NAMALWA (cell line): Measurements from ENCODE around the gene ARHGAP28.
"Not testable (repeated sequence)": the region's sequence is repeated elsewhere in the genome, so short reads cannot be mapped to it uniquely, and the experiment has no call there.

ENCODE experiments used
- DNase-seq: peaks from one replicate; pipeline ENCODE4 v3.0.0-alpha.2; 2015; ENCODE audit warnings: low spot score

Gene ARHGAP28

GRCh38 chr18:6776188-6776587, 46.7 kb downstream of the ARHGAP28 start:
- no peak for DNase-seq

GRCh38 chr18:6777509-6777908, 48.0 kb downstream of the ARHGAP28 start:
- no peak for DNase-seq

- DNase-seq, result no peak
Observed at GRCh38 chr18:6778459-6779247, 49.1 kb downstream of the ARHGAP28 start.

GRCh38 chr18:6781142-6781714, 51.7 kb downstream of the ARHGAP28 start:
- DNase-seq, result no peak

DNA sequence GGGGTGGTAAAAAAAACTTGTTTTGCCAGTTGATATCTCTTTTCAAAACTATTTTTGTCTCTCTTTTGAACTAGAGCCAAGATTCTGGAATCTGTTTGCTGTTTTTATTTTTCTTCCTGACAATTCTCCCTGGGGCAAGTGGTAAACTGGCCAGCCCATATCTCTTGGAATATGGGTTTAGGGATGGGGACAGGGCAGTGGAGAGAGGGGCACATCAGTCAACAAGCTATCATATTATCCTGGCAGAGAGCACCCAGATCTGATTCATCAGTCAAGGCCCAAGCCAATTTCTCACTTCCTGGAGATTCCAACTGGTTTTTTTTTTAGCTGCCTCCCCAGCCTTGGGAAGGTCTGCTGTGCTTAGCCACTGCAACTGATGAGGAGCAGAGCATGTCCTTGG, 52.3 kb downstream of the ARHGAP28 start:
- no peak for DNase-seq

DNA sequence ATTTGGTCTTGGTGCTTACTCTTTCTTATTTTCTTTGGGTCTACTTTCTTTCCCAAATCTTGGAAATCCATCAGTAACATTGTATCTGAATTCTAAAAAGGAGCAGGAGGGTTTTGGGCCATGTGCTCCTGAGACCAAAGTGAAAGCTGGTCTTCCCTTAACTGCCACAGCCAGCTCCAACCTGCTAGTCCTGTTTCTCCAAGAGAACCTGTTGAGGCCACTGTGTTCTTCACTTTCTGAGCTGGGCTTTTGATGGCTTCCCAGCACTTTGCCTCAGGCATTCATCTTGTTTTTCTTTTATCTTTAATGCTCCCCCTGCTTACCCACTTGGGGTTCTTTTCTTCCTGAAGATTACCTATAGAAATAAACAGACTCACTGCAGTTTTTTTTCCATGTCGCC, 53.3 kb downstream of the ARHGAP28 start:
- DNase-seq, result no peak

GRCh38 chr18:6784046-6784445, 54.5 kb downstream of the ARHGAP28 start:
- no peak for DNase-seq

- DNase-seq, result no peak
Observed at GRCh38 chr18:6785001-6785400, 55.5 kb downstream of the ARHGAP28 start.

DNA sequence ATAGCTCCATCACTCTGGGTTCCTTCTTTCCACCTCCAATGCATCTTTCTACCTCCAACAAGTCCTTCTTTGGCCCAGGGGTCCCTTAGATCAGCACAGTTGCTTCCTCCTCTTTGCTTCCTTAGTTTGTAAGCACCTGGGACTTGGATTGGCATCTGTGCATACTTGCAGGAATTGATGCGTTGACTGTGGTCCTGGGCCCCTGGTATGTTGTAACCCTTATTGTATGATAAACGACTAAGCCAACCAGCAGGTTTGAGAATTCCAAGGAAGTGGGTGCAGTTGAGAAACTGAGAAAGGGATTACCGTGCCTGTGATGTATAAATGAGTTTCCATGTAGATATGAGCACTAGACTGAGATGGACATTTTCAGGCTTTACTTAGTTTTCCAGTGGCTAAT, 55.9 kb downstream of the ARHGAP28 start:
- DNase-seq, result no peak

GRCh38 chr18:6792391-6792790, 62.9 kb downstream of the ARHGAP28 start:
- no peak for DNase-seq

- DNase-seq, result no peak
Observed at GRCh38 chr18:6793455-6793854, 63.9 kb downstream of the ARHGAP28 start.

GRCh38 chr18:6793986-6794385, 64.5 kb downstream of the ARHGAP28 start:
- no peak for DNase-seq

DNA sequence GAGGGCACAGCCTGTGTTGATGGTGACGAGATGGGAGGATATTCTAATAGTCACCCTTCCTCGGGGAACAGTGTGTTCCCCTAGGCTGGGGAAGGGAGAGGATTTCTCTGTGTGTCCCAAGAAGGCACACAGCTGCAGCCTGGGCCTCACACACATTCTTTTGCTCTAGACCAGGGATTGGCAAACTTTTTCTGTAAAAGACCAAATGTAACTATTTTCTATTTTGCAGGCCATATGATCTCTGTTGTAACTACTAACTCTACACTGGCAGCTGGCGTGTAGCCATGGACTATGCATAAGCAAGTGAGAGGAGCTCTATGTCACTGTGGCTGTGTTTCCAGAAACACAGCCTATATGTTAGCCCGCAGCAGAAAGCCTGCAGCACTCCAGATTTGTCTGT, 65.8 kb downstream of the ARHGAP28 start:
- DNase-seq, result no peak

- DNase-seq, result no peak
Observed at GRCh38 chr18:6796511-6796910, 67.0 kb downstream of the ARHGAP28 start.

- no peak for DNase-seq
Observed at GRCh38 chr18:6797171-6797570, 67.7 kb downstream of the ARHGAP28 start.

GRCh38 chr18:6798896-6799295, 69.4 kb downstream of the ARHGAP28 start:
- DNase-seq, result no peak

DNA sequence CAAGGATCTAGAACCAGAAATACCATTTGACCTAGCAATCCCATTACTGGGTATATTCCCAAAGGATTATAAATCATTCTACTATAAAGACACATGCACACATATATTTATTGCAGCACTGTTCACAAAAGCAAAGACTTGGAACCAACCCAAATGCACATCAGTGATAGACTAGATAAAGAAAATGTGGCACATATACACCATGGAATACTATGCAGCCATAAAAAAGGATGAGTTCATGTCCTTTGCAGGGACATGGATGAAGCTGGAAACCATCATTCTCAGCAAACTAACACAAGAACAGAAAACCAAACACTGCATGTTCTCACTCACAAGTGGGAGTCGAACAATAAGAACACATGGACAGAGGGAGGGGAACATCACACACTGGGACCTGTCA, 70.8 kb downstream of the ARHGAP28 start:
- not testable (repeated sequence) for DNase-seq

GRCh38 chr18:6807515-6808257, 78.2 kb downstream of the ARHGAP28 start:
- no peak for DNase-seq

DNA sequence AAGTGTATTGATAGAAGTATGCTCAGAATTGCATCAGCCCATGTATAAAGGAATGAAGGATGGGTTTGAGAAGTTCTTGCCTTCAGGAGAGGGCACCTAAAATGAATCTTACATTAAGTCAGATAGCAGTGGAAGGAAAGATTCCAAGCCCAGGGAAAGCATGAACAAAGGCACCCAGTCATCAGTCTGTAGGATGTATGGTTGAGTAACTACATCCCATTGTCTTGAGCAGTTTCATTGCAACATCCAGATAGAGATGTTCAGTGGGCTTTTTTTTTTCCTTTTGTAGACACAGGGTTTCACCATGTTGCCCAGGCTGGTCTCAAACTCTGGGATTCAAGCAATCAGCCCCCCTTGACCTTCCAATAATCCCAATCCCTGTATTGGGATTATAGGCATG, 80.7 kb downstream of the ARHGAP28 start:
- DNase-seq, result no peak

- DNase-seq, result no peak
Observed at GRCh38 chr18:6811816-6812215, 82.3 kb downstream of the ARHGAP28 start.

GRCh38 chr18:6814882-6815425, 85.4 kb downstream of the ARHGAP28 start:
- no peak for DNase-seq

DNA sequence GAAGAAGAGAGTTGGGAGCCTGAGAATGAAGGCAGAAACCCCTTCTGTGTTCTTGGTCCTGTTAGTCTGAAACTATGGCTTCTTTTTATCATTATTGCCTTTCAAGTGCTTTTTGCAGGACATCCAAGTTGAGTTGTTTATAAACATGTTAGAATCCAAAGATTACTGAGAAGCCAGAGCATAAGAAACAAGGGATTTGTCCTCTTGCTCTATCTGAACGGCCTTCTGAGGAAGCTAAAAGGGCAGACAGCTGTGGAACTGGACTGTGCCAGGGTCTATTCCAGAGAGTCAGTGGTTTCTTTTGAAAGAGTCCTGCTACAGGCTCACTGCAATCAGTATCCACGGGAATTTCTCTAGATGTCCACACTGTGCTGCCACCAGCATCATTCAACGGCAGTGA, 86.6 kb downstream of the ARHGAP28 start:
- DNase-seq, result no peak

GRCh38 chr18:6819332-6819731, 89.8 kb downstream of the ARHGAP28 start:
- no peak for DNase-seq
